ENCODE data around the gene BABAM2.

Gene BABAM2

GRCh38 chr2:28142386-28142785 lies 251.9 kb downstream of the BABAM2 start:
- Histone ChIP-seq H3K4me1 (no peaks in the 10 kb centered on the region), H3K27ac (no peak overlapping the region), H3K9me3 (ENCODE audit: control insufficient read depth, low read length) (no peaks in the 10 kb centered on the region), H3K4me2 (ENCODE audit: low read length) (no peak overlapping the region), H3K27me3 (ENCODE audit: control insufficient read depth, insufficient read depth, low read length) (no peaks in the 10 kb centered on the region), H3K79me2 (peaks cover 4% of the 10 kb centered on the region), H3K9ac (no peak overlapping the region), H3K4me3 (ENCODE audit: low read depth, low read length) (no peak overlapping the region), H3K36me3 (ENCODE audit: control insufficient read depth, insufficient read depth, low read length) (no peaks in the 10 kb centered on the region), H2AFZ (no peak overlapping the region)
- TF ChIP-seq CTCF (IDR thresholded peaks at IDR 0.05), result no peak

GRCh38 chr2:28148000-28148399 lies 257.5 kb downstream of the BABAM2 start:
- no peak for TF ChIP-seq CTCF (IDR thresholded peaks at IDR 0.05)
- no peak overlapping the region for H3K27ac ChIP-seq
- H3K36me3 ChIP-seq (ENCODE audit: control insufficient read depth, insufficient read depth, low read length), result no peaks in the 10 kb centered on the region

GRCh38 chr2:28148566-28148965 lies 258.0 kb downstream of the BABAM2 start:
- Histone ChIP-seq H3K9ac (no peak overlapping the region), H3K9me3 (ENCODE audit: control insufficient read depth, low read length) (no peaks in the 10 kb centered on the region), H2AFZ (no peak overlapping the region), H3K27me3 (ENCODE audit: control insufficient read depth, insufficient read depth, low read length) (no peaks in the 10 kb centered on the region), H3K36me3 (ENCODE audit: control insufficient read depth, insufficient read depth, low read length) (no peaks in the 10 kb centered on the region), H3K4me3 (ENCODE audit: low read depth, low read length) (no peak overlapping the region), H3K79me2 (no peaks in the 10 kb centered on the region), H3K27ac (no peak overlapping the region), H3K4me1 (no peaks in the 10 kb centered on the region), H3K4me2 (ENCODE audit: low read length) (no peak overlapping the region)
- TF ChIP-seq CTCF (IDR thresholded peaks at IDR 0.05), result no peak

More at GRCh38 chr2:28148000-28148399, 257.5 kb downstream of the BABAM2 start:
- Histone ChIP-seq H3K4me1 (no peaks in the 10 kb centered on the region), H3K9ac (no peak overlapping the region), H3K4me3 (ENCODE audit: low read depth, low read length) (no peak overlapping the region), H3K79me2 (no peaks in the 10 kb centered on the region), H3K27me3 (ENCODE audit: control insufficient read depth, insufficient read depth, low read length) (no peaks in the 10 kb centered on the region), H3K9me3 (ENCODE audit: control insufficient read depth, low read length) (no peaks in the 10 kb centered on the region), H3K4me2 (ENCODE audit: low read length) (no peak overlapping the region), H2AFZ (no peak overlapping the region)

GRCh38 chr2:28150236-28150915 lies 259.8 kb downstream of the BABAM2 start:
- no peaks in the 10 kb centered on the region for H3K9me3 ChIP-seq (ENCODE audit: control insufficient read depth, low read length)
- H3K27me3 ChIP-seq (ENCODE audit: control insufficient read depth, insufficient read depth, low read length), result no peaks in the 10 kb centered on the region
- H3K27ac ChIP-seq, result no peak overlapping the region

More at GRCh38 chr2:28150236-28150915, 259.8 kb downstream of the BABAM2 start:
- no peak overlapping the region for H3K9ac ChIP-seq
- no peak overlapping the region for H2AFZ ChIP-seq
- no peak for TF ChIP-seq CTCF (IDR thresholded peaks at IDR 0.05)
- no peaks in the 10 kb centered on the region for H3K36me3 ChIP-seq (ENCODE audit: control insufficient read depth, insufficient read depth, low read length)
- no peaks in the 10 kb centered on the region for H3K79me2 ChIP-seq
- H3K4me1 ChIP-seq, result no peaks in the 10 kb centered on the region
- H3K4me3 ChIP-seq (ENCODE audit: low read depth, low read length), result no peak overlapping the region
- H3K4me2 ChIP-seq (ENCODE audit: low read length), result peak overlapping the region; percentile 4

All from parathyroid adenoma (tissue), 2 donors.